Non-pigmented ciliary epithelial cell (primary cell): ENCODE results near the gene ISCA2.
"Not testable (repeated sequence)": the region's sequence is repeated elsewhere in the genome, so short reads cannot be mapped to it uniquely, and the experiment has no call there.

Source experiments
- DNase-seq: peaks from one replicate; pipeline ENCODE4 v3.0.0-alpha.2; 2010; ENCODE audit warnings: low read depth

ISCA2 gene

GRCh38 chr14:74493343-74494261 is at the start of gene ISCA2:
Gene ISCA2, plus strand, starts transcription at chr14:74493765. Its CDS starts 10 bp downstream, at chr14:74493775.
- peak; percentile 93 for DNase-seq

- DNase-seq = no peak
These were observed 48.7 kb upstream of the ISCA2 start for GRCh38 chr14:74444866-74445265.

GRCh38 chr14:74454397-74454796 is 39.2 kb upstream of the ISCA2 start:
- DNase-seq = not testable (repeated sequence)

GRCh38 chr14:74456684-74457564 is 36.6 kb upstream of the ISCA2 start:
- no peak for DNase-seq

- DNase-seq = no peak
These were observed 36.0 kb upstream of the ISCA2 start for GRCh38 chr14:74457565-74457895.

- DNase-seq = no peak
These were observed 34.1 kb upstream of the ISCA2 start for GRCh38 chr14:74459289-74459946.

GRCh38 chr14:74459976-74460375 is 33.6 kb upstream of the ISCA2 start:
- DNase-seq = no peak

- DNase-seq = no peak
These were observed 30.6 kb upstream of the ISCA2 start for GRCh38 chr14:74462993-74463392.

- DNase-seq = no peak
These were observed 29.9 kb upstream of the ISCA2 start for GRCh38 chr14:74463697-74464096.

- no peak for DNase-seq
These were observed 28.8 kb upstream of the ISCA2 start for GRCh38 chr14:74464785-74465184.

- DNase-seq = no peak
These were observed 28.2 kb upstream of the ISCA2 start for GRCh38 chr14:74465335-74465734.

GRCh38 chr14:74468513-74468912 is 25.1 kb upstream of the ISCA2 start:
- DNase-seq = no peak

GRCh38 chr14:74469548-74470518 is 23.7 kb upstream of the ISCA2 start:
- no peak for DNase-seq

- no peak for DNase-seq
These were observed 21.0 kb upstream of the ISCA2 start for GRCh38 chr14:74472601-74473000.

- DNase-seq = no peak
These were observed 19.2 kb upstream of the ISCA2 start for GRCh38 chr14:74474376-74474775.

GRCh38 chr14:74475678-74476077 is 17.9 kb upstream of the ISCA2 start:
- DNase-seq = peak; percentile 54

GRCh38 chr14:74476107-74476506 is 17.5 kb upstream of the ISCA2 start:
- no peak for DNase-seq

- no peak for DNase-seq
These were observed 17.0 kb upstream of the ISCA2 start for GRCh38 chr14:74476607-74477006.

GRCh38 chr14:74478996-74479635 is 14.4 kb upstream of the ISCA2 start:
- no peak for DNase-seq

GRCh38 chr14:74480046-74480445 is 13.5 kb upstream of the ISCA2 start:
- no peak for DNase-seq

- no peak for DNase-seq
These were observed 11.0 kb upstream of the ISCA2 start for GRCh38 chr14:74482571-74482970.
